GM19395 (cell line): ENCODE results near the gene CACNA1A.
A peak's percentile ranks its signal among the peaks of the same experiment; 100 is the strongest.
"Not testable (repeated sequence)": the region's sequence is repeated elsewhere in the genome, so short reads cannot be mapped to it uniquely, and the experiment has no call there.

Source experiments
- ATAC-seq: cut with Tn5 transposase; IDR thresholded peaks from one replicate; pipeline ENCODE4 v1.9.1; 2021; ENCODE audit warnings: mild to moderate bottlenecking, moderate library complexity; ENCODE audit not compliant: unreplicated experiment

The CACNA1A gene

DNA sequence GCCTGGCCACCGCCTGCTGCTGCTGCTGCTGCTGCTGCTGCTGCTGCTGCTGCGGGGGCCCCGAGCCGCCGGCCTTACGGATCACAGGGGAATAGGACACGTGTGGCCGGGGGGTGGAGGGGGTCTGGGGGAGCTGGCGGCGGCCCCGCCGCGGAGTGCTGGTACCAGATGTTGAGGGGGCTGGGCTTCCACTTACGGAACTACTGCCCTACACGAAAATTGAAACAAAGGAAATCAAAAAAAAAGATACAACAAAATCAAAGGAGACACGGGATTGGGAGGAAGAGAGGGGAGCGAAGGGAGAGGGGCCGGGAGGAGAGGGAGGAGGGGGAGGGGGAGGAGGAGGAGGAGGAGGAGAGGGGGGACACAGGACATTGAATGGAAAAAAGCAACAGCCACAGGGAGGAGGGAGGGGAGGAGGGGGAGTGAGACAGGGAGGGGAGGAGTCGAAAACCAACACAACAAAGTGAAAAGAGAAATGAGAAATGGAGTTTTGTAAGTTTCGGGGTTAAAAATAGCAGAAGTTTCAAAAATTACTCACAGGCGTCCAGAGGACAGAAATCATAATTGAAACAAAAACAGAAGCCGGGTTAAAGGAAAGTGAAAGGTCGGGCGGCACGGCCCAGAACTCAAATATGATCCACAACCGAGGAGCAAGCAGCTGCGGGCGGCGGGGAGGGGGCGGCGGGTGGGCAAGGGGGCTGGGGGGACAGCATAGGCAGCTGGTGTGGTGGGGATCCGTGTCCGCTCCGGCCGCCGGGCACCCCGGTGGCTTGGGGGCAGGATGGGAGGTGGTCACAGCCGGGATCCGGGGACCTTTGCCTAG, 298.2 kb downstream of the CACNA1A start:
- ATAC-seq, result peak; percentile 72

DNA sequence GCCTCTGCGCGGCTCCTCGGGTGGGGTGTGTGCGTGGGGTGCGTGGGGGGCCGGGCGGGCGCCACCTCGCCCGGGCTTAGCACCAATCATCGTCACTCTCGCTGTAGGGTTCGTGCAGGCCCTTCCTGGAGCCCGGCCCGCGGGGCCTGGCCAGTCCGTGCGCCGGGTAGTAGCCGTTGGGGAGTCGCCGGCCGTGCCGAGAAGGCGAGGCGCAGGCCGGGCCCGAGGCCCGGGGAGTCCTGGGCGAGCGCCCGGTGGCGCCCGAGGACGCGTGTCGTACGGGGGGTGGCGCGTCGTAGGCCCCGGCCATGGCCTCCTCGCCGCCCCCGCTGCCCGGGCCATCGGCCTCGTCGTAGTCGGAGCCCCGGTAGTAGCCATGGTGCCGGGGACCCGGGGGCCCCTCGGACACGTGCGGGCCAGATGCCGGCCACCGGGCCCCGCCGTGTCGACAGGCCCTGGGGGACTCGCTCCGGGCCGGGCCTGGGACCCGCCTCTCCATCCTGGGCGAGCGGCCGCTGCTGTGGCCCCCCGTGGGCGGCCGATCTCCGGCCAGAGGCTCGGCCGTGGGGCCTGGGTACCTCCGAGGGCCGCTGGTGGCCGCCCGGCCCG, 298.9 kb downstream of the CACNA1A start:
- no peak for ATAC-seq

DNA sequence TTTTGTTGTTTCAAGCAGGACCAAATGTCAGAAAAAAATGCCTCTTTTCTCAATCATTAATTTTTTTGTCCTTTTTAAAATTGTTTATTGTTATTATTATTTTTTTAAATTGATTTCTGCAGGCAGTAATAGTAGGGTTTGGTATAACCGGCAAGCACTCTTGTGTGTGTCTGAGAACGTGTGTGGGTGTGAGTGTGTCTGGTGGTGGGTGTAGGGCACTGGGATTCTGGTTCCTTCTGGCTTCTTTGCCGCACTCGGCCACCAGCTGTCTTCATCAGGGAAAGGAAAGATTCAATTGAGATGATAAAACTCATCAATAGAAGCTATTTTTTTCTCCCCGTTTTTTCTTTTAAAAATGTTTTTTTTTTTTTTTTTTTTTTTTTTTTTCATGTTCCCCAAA, 299.7 kb downstream of the CACNA1A start:
- no peak for ATAC-seq

GRCh38 chr19:13202112-13202511, 304.2 kb downstream of the CACNA1A start:
- ATAC-seq, result not testable (repeated sequence)

DNA sequence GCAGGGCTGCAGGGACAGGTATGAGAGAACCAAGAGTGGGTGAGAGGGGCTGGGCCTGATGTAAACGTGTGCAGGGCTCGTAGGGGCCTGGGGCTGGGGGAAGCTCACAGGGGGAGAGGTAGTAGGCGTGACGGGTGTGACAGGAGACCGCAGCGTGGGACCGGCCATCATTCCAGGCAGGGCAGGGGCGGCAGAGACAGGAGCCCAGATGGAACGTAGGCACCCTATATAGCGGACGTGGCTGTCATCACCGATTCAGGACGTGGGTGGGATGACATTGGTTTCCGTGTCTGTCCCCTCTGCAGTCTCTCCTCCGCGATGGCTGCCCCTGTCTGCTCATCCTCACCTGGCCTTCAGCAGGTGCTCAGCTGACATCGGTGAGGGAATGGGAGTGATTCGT, 307.6 kb downstream of the CACNA1A start:
- ATAC-seq, result no peak

DNA sequence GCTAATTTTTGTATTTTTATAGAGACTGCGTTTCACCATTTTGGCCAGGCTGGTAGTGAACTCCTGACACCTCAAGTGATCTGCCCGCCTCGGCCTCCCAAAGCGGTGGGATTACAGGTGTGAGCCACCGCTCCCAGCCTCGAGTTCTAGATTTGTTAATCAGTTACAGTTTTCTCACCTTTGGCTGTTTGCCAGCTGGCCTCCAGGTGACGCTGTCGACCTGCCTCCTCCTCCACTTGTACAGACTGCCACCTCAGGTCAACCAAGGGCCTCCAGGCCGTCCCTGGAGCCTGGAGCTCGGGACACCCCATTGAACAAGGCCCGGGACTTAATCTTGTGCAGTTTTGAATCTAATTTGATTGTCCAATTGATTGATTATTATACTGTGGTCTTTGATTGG, 310.6 kb downstream of the CACNA1A start:
- ATAC-seq, result no peak

DNA sequence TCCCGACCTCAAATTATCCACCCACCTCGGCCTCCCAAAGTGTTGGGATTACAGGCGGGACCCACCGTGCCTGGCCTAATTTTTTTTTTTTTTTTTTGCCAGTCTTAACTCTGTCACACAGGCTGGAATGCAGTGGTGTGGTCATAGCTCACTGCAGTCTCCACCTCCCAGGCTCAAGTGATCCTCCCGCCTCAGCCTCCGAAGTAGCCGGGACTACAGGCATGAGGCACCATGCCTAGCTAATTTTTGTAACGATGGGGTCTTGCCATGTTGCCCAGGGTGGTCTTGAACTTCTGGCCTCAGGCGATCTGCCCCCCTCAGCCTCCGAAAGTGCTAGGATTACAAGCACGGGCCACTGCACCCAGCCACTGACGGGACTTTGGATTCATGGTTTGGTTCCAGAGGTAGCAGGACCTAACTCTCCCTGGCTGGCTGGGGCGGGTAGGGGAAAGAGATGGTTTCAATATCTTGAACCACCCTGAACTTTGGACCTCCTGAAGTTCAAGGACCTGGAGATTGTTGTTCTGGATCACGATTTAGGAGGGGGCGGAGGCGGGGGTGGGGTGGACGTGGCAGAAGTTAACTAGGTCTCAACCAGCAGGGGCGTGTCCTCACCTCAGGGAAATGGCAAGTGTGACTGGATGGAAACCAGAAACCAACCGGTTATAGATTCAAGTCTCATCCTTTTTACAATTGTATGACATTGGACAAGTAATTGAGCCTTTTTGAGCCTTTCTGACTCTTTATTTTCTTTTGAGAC, 315.3 kb downstream of the CACNA1A start:
- no peak for ATAC-seq

DNA sequence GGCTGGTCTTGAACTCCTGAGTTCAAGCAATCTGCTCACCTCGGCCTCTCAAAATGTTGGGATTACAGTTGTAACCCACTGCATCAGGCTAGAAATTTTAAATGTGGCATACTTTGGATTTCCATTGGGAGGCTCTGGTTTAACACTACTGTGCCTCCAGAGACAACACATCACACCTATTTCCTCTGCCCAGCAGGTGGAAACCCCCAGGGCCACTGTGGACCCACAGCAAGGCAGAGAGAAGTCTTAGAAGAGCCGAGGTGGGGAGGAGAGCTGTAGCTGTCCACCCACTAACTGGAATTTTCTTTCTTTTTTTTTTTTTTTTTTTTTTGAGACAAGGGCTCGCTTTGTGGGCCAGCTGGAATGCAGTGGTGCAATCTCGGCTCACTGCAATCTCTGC, 316.7 kb downstream of the CACNA1A start:
- ATAC-seq, result no peak

DNA sequence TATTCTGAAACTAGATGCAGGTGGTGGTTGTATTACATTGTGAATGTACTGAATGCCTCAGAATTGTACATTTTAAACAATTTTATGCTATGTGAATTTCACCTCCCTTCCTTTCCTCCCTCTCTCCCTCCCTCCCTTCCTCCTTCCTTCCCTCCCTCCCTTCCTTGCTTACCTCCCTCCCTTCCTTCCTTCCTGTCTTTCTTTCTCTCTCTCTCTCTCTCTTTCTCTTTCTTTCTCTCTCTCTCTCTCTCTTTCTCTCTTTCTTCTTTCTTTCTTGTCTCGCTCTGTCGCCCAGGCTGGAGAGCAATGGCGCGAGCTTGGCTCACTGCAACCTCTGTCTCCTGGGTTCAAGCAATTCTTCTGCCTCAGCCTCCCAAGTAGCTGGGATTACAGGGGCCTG, 318.9 kb downstream of the CACNA1A start:
- ATAC-seq, result no peak

DNA sequence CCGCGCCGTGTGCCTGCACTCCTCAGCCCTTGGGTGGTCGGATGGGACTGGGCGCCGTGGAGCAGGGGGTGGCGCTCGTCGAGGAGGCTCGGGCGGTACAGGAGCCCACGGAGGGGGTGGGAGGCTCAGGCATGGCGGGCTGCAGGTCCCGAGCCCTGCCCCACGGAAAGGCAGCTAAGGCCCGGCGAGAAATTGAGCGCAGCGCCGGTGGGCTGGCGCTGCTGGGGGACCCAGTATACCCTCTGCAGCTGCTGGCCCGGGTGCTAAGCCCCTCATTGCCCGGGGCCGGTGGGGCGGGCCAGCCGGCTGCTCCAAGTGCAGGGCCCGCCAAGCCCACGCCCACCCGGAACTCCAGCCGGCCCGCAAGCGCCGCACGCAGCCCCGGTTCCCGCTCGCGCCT, 319.6 kb downstream of the CACNA1A start:
- not testable (repeated sequence) for ATAC-seq

GRCh38 chr19:13185763-13186657, 320.3 kb downstream of the CACNA1A start:
- not testable (repeated sequence) for ATAC-seq

DNA sequence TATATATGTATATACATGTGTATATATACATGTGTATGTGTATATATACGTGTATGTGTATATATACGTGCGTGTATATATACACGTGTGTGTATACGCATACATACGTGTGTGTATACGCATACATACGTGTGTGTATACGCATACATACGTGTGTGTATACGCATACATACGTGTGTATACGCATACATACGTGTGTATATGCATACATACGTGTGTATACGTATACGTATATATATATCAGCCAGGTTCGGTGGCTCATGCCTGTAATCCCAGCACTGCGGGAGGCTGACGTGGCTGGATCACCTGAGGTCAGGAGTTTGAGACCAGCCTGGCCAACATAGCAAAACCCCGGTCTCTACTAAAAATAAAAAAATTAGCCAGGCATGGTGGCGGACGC, 321.4 kb downstream of the CACNA1A start:
- ATAC-seq, result not testable (repeated sequence)

- ATAC-seq, result no peak
Measured at GRCh38 chr19:13181747-13182388, 324.4 kb downstream of the CACNA1A start.

GRCh38 chr19:13178291-13178690, 328.0 kb downstream of the CACNA1A start:
- not testable (repeated sequence) for ATAC-seq

DNA sequence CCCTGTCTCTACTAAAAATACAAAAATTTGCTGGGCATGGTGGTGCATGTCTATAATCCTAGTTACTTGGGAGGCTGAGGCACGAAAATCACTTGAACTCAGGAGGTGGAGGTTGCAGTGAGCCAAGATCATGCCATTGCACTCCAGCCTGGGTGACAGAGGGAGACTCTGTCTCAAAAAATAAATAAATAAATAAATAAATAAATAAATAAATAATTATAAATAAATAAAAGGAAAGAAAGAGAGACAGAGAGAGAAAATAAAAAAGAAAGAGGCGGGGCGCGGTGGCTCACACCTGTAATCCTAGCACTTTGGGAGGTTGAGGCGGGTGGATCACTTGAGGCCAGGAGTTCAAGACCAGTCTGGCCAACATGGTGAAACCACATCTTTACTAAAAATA, 328.7 kb downstream of the CACNA1A start:
- not testable (repeated sequence) for ATAC-seq

GRCh38 chr19:13176345-13176744, 329.9 kb downstream of the CACNA1A start:
- no peak for ATAC-seq

- no peak for ATAC-seq
Measured at GRCh38 chr19:13173139-13173737, 333.0 kb downstream of the CACNA1A start.

- ATAC-seq, result no peak
Measured at GRCh38 chr19:13172346-13173138, 333.7 kb downstream of the CACNA1A start.

- ATAC-seq, result no peak
Measured at GRCh38 chr19:13171146-13171545, 335.1 kb downstream of the CACNA1A start.
